Measurements from ENCODE around the gene MTHFSD.

MTHFSD gene

GRCh38 chr16:86581458-86581857 lies 26.4 kb upstream of the MTHFSD start:
- no peak for DNase-seq

DNA sequence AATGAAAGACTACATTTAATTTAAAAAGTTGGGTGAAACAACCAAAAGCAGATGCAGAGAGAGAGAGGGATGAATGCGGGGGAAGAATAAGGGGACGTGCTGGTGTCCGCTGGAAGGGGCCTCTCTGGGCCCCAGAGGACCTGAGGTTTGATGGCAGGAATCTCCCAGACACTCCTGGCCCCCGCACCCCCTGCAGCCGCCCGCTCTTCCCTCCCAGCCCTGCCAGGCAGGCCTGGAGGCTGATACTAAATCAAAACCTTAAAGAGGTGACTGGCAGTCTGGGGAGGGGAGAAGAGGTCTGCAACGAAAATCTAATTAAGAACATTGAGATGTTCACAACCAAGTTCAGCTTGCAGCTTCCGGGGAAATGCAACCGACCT lies 25.7 kb upstream of the MTHFSD start:
- DNase-seq, result no peak

DNA sequence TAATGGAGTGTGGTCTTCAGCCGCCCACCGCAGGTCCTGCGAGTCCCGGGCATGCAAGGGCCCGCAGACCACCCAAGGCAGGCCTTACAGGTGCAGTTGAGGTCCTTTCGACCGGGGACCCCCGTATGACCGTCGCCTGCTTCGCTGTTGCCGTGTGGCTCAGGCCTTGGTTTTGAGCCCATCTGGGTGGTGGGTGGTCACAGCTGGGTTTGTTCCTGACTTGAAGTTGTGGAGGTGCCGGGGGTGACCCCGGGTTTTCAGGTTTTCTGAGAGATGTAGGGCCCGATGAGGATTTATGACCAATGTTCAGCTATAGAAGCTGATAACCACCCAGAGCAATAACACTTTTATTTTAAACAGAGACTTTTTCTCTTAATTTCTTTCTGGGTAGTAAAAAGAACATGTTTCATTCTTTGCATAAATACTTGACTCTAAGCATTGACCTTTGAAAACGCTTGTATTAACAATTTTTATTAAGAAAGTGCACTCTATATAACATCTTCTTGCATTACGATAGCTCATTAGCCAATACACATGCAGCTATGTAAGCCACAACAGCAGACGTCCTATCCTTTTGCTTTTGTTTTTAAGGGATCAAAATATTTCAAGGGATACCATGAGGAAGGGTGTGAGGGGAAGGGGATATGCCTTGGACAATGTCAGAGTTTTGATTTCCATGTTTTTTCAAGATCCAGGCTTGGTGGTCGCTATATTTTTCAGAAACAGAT lies 25.2 kb upstream of the MTHFSD start:
- no peak for DNase-seq

DNA sequence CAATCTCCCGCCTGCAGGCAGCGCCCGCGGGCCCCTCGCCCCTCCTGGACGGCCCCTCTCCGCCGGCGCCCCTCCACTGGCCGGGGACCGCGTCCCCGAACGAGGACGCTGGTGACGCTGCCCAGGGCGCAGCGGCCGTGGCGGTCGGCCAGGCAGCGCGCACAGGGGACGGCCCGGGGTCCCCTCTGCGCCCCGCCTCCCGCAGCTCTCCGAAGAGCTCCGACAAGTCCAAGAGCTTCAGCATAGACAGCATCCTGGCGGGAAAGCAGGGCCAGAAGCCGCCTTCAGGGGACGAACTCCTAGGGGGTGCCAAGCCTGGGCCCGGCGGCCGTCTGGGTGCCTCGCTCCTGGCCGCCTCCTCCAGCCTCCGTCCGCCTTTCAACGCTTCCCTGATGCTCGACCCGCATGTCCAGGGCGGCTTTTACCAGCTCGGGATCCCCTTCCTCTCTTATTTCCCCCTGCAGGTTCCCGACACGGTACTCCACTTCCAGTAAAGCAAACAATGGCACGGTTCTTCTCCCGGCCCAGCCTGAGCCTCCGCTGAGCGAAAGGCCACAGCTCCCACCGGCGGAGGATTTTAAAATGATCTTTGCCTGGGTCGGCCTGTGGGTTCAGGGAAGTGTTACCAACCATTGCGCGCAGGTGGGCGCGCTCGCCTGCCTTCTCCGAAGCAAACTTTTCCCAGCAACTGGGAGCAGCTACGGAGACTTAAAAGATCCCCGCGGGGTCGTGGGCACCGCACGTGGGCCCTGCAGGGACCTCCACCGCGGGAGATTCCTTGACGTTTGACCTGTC lies 24.4 kb upstream of the MTHFSD start:
- DNase-seq, result no peak

- no peak for DNase-seq
These were observed 23.7 kb upstream of the MTHFSD start for GRCh38 chr16:86578611-86579267.

- DNase-seq, result no peak
These were observed 23.1 kb upstream of the MTHFSD start, which contains the start of gene FOXL1 for GRCh38 chr16:86578061-86578599. FOXL1 (plus strand) TSS chr16:86578549; CDS start chr16:86578724, 175 bp downstream.

DNA sequence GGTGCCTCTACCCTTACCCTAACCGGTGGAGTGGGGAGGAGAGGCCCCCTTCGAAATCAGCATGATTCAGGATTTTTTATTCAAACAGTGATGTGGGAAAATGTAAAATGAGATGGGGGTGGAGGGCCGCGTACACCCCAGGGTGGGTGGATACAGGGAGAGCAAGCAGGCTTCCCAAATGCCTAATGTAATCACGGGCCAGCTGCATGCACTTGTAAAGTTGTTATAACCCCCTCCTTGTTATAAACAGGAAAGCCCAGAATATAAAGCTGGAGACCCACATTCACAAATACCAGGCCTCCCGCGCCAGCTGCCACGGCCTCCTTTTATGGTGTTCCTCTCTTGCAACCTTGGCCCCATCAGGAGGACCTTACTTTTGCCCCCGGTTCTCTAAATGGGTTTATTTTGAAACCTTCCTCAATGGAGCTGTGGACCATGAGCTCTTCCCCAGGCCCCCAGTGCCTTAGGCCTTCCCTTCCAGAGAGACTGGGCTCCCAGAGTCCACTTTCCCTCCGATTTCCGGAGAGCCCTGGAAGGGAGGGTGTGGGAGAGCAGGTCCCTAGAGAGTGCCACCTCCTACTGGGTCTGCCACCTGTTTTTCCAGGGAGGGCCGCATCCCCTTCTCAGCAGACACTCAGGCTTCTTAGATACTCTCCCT lies 22.4 kb upstream of the MTHFSD start:
- DNase-seq, result no peak

DNA sequence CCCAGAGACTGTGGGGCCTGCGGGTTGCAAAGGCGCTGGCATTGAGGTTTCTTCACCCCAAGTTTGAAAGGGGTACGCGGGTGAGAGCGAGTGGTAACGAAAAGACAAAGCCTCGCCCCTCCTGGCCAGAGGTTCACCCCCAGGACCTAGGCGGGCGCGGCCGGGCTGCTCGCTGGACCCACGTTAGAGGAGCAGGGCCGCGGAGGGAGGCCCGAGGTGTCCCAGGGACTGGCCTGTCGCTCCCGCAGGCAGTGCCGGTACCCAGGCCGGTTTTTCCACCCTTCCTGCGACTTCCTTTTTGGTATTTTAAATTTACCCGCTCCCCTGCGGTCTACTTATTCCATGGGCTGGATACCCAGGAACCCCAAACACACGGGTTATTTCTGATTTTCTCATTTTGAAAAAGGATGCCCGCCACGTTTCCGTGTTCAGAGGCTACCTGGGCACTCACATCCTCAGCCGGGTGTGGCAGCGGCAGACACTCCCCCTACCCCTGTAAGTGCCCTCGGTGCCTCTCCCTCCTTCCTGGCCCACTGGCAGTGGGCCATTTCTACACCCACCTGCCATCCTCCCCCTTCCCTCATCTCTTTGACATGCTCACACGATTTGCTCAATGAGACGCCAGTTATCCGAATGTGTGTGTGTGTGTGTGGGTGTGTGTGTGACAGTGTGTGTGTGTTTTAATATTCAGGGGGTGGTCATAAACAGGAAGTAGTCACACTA lies 21.7 kb upstream of the MTHFSD start:
- DNase-seq, result no peak

DNA sequence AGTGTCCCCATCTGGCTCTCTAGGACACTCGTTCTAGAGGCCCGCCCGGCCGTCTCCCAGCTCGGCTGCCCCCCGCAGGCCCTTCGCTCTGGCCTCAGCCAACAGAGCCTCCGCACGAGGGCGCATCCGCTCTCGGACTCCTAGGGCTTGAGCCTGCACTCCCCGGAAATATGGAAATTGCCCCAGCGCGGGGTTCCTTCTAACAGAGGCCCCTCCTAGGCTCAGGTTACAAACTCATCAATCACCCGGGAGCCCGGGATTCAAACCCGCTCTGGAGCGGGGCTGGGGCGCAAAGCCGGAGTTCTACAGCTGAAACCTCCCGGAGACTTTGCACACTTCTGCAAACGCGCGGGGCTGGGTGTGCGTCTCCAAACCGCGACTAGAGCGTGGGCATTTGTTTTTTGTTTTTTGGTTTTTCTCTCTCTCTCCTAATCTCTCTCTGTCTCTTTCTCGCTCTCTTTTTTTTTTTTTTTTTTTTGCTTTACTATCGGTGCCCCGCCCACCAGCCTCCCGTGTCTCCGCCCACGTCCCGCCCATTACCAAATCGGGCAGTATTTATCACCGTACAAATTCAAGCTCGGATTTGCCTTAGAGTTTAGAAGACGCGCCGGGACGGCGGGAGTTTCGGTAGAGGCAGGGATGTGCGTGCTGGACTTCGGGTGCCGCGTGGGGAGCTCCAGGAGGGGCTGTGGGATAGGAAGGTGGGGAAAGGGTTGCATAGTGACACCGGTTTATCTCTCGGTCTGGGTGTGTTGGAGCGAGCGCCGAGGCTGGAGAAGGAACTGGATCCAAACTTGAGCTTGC lies 20.9 kb upstream of the MTHFSD start:
- peak; percentile 85 for DNase-seq

GRCh38 chr16:86575095-86575685 lies 20.2 kb upstream of the MTHFSD start:
- no peak for DNase-seq

- no peak for DNase-seq
These were observed 19.6 kb upstream of the MTHFSD start for GRCh38 chr16:86574646-86575045.

DNA sequence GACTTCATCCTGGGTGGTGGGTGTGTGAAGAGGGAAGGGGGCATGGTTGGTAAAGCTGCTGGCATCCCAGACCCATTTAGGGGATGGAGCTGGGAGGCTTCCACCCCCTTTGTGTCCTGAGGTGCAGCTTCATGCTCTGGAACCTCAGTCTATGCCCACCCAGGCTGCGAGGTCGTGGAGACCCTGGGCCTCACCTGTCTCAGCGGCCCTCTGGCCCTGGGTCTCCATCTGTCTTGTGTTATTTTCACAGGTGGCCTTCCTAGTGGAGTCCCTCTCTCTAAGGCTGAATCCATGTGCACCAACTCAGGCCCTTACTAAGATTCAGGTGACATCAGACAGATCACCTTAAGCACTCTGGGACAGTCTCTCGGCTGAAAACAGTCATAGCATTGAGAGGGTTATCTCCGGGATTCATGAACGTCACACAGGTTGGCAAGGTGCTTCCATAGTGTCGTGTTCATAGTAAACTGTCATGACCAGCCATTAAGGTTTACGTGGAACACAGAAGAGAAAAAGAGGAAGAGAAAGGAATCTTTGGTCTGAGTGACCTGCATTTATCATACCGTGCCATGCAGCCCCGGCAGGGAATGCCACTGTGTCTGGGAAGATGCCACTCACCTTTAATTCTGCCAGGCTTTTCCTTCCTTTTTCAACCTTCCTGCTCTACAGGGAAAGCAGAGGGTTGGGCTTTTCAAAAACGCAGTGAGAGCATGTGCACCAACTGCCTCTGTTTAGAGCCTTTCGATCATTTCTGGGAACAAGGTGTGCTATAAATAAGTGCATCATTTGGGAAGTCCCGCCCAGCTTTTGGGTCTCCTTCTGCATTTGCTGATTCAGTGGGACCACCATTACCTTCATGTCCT lies 18.8 kb upstream of the MTHFSD start:
- DNase-seq, result no peak

DNA sequence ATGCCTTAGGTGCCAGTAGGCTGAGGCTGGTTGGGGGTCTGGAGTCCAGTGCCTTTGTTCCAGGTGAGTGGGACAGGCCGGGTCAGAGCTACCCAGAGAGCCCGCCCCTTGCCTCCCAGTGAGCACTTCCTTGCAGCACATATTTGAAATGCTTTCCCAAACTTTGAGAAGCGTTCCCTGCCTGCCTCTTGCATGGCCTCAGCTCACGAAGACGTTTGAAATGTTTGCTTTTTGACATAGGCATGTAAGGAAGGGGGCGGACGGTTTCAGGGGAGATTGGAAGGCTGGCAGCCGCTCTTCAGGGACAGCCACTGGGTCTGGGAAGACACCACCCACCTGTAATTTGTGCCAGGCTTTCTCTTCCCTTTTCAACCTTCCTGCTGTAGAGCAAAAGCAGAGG lies 18.2 kb upstream of the MTHFSD start:
- DNase-seq, result no peak

- DNase-seq, result no peak
These were observed 17.6 kb upstream of the MTHFSD start for GRCh38 chr16:86572606-86573005.

GRCh38 chr16:86572041-86572521 lies 17.0 kb upstream of the MTHFSD start:
- DNase-seq, result no peak

GRCh38 chr16:86571530-86571915 lies 16.5 kb upstream of the MTHFSD start:
- DNase-seq, result no peak

DNA sequence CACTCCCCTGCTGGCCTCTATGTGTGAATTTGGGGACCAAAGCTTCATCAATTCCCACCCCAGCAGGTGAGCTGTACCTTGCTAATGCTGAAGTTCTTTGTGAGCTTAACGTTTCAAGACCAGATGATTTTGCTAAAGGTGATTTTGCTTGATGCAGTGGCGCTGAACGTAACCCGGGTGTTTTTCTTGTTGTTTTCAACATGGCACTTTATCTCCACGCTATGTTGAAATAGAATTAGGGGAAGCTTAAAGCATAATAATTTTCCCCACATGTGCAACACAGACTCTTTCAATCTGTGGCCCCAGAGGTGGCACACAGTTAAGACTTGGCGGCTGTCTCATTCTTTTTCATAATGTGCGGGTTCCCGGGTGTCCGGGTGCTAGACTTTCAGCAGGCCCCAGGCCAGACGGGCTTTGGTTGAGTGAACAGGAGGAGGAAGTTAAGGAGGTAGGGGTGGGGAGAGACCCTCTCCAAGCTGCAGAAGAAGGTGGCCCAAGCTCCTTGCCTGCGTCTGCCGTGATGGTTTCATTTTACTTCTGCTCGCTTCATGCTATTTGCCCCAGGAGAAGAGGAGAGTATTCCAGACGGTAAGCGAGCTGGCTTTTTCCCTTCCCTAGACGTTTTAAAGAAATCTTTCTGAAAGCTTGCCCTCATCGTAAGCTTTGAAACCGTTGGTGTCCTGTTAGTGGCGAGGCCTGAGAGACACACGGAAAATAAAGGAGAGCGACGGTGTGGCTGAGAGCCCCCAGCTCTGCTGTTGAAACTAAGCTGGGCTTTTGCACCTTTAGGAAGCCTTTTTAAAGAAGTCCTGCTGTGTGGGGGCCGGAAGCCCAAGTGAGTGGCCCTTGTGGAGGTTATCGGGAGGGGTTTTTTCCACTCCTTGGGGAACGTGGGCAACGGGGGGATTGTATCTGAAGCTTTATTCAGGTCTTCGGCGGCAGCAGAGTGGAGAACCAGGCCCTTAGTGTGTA lies 15.8 kb upstream of the MTHFSD start:
- DNase-seq, result no peak

DNA sequence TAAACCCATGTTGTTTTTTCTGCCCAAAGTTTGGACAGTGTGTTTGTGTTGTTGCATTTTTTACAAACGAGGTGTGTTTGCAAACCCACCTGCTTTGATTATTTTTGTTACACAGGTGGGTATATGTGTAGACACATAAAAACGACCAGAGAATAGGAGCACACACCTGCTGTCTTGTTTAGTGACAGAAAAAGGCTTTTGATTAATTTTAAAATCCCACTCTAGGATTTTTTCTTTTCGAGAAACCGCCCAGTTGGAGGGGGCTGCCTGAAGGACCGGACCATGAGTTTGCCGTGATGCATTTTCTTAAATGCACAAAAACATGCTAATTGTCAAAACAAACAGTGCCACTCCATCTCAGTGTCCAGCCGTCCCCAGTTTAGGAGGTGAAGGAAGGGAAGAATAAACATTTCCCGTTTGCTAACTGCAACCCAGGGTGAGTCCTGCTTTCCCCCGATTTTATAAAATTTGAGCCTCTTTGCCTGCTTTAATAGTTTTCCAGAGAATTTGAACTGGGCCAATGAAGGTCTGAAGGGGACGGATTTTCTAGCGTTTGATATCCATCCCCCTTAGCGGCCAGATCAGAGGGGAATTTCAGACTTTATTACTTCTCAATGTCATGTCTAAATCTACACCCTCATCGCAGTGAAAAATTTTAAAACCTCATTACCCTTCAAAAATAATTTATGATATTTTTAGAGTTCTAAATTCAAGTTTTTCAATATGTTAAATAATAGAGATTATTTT lies 14.8 kb upstream of the MTHFSD start:
- DNase-seq, result no peak

Measured in OCI-M1 (cell line).